H1 (cell line): ENCODE data around the gene RNGTT. TPM values are rescaled to one million over a fixed set of nuclear protein-coding genes. Genes with fewer than 3 reads are reported as not detected.
"Not testable (repeated sequence)": the region's sequence is repeated elsewhere in the genome, so short reads cannot be mapped to it uniquely, and the experiment has no call there.

ENCODE experiments used
- CTCF ChIA-PET: fragments of 300-600 bp; sonication (Branson Sonifier 250); formaldehyde crosslinking; loops from one replicate; lab custom pipeline; 2021; ENCODE audit not compliant: partially characterized antibody; lab: Charles Lee
- POLR2A ChIA-PET: fragments of 300-600 bp; sonication (Branson Sonifier 250); formaldehyde crosslinking; loops from one replicate; lab custom pipeline; 2021; ENCODE audit warnings: inconsistent platforms; ENCODE audit not compliant: partially characterized antibody; lab: Charles Lee
- DNase-seq, 2 experiments: peaks; one replicate each; pipeline versions ENCODE4 v3.0.0 to v3.0.0-alpha.2; 2010 to 2022; ENCODE audit warnings: low spot score in 2 of 2, low read depth in 1 of 2, mixed read lengths in 1 of 2
- FAIRE-seq: peaks from 2 replicates; lab custom pipeline; 2011; peaks lifted over from hg19 to GRCh38; lab: Jason Lieb, UNC
- H2AFZ ChIP-seq: 2 replicates; pipeline ENCODE4 v1.8.1; 2012; ENCODE audit warnings: low read length, inconsistent platforms
- H2AK5ac ChIP-seq: 2 replicates; pipeline ENCODE4 v1.6.1; 2013; ENCODE audit warnings: low read depth, low read length
- H2BK120ac ChIP-seq: replicated peaks from 2 replicates; pipeline ENCODE3; 2013; ENCODE audit warnings: low read depth, low read length, inconsistent platforms
- H2BK12ac ChIP-seq: 2 replicates; pipeline ENCODE4 v1.6.1; 2013; ENCODE audit warnings: low read depth, low read length
- H2BK15ac ChIP-seq: 2 replicates; pipeline ENCODE4 v1.6.1; 2013; ENCODE audit warnings: low read length
- H2BK20ac ChIP-seq: 2 replicates; pipeline ENCODE4 v1.6.1; 2013; ENCODE audit warnings: low read length
- H2BK5ac ChIP-seq: 2 replicates; pipeline ENCODE4 v1.6.1; 2013; ENCODE audit warnings: low read depth, low read length
- H3K14ac ChIP-seq: 2 replicates; pipeline ENCODE4 v1.6.1; 2013; ENCODE audit warnings: inconsistent platforms; ENCODE audit not compliant: insufficient read length
- H3K18ac ChIP-seq: 2 replicates; pipeline ENCODE4 v1.6.1; 2013; ENCODE audit warnings: low read length; ENCODE audit errors: extremely low read depth
- H3K23ac ChIP-seq: 2 replicates; pipeline ENCODE4 v1.6.1; 2013; ENCODE audit warnings: inconsistent platforms; ENCODE audit not compliant: insufficient read length
- H3K23me2 ChIP-seq: 2 replicates; pipeline ENCODE4 v1.6.1; 2013; ENCODE audit warnings: low read depth, low read length
- H3K27ac ChIP-seq: 2 replicates; pipeline ENCODE4 v1.6.1; 2011; ENCODE audit warnings: low read depth, low read length, inconsistent platforms
- H3K27me3 ChIP-seq, 4 experiments: replicated peaks in 1 of 4; 1 replicate in 1 of 4; 2 replicates in 3 of 4; pipeline versions ENCODE4 v1.6.1 to v1.8.1; 2011 to 2013; ENCODE audit warnings: low read length in 3 of 4, mild to moderate bottlenecking in 3 of 4, inconsistent platforms in 2 of 4, mixed read lengths in 2 of 4, moderate library complexity in 1 of 4; ENCODE audit not compliant: control insufficient read depth in 3 of 4, insufficient read depth in 3 of 4; ENCODE audit errors: extremely low read depth in 1 of 4
- H3K36me3 ChIP-seq, 4 experiments: 2 replicates each; pipeline versions ENCODE4 v1.6.1 to v1.8.1; 2011 to 2013; ENCODE audit warnings: mild to moderate bottlenecking in 4 of 4, low read length in 3 of 4, moderate library complexity in 2 of 4, control low read depth in 1 of 4, inconsistent platforms in 1 of 4; ENCODE audit not compliant: insufficient read depth in 4 of 4, control insufficient read depth in 2 of 4
- H3K4ac ChIP-seq: replicated peaks from 2 replicates; pipeline ENCODE3; 2013; ENCODE audit warnings: low read length, low read depth, mixed read lengths, inconsistent platforms; ENCODE audit not compliant: insufficient read length
- H3K4me1 ChIP-seq, 4 experiments: replicated peaks in 1 of 4; 1 replicate in 1 of 4; 2 replicates in 3 of 4; pipeline versions ENCODE4 v1.6.1 to v1.8.1; 2011 to 2013; ENCODE audit warnings: low read length in 3 of 4, inconsistent platforms in 2 of 4, mixed read lengths in 1 of 4; ENCODE audit not compliant: insufficient read depth in 4 of 4, control insufficient read depth in 3 of 4
- H3K4me2 ChIP-seq, 2 experiments: 2 replicates each; pipeline versions ENCODE4 v1.6.1 to v1.8.1; 2011 to 2013; ENCODE audit warnings: low read depth in 2 of 2, low read length in 2 of 2, control low read depth in 1 of 2, inconsistent platforms in 1 of 2, mild to moderate bottlenecking in 1 of 2; ENCODE audit not compliant: insufficient read depth in 1 of 2
- H3K4me3 ChIP-seq, 4 experiments: fragments of 200-600, 300-600 bp in 1 of 4; sonication (generic), shearing (Covaris generic), sonication (Bioruptor Twin) in 1 of 4; 2 replicates each; pipeline versions ENCODE4 v1.5.1 to v1.8.1; 2011 to 2016; ENCODE audit warnings: low read length in 4 of 4, low read depth in 3 of 4, control low read depth in 2 of 4, inconsistent platforms in 2 of 4, mild to moderate bottlenecking in 2 of 4, mixed read lengths in 1 of 4, moderate library complexity in 1 of 4; ENCODE audit not compliant: insufficient read depth in 2 of 4; ENCODE audit errors: extremely low read depth in 1 of 4
- H3K56ac ChIP-seq: replicated peaks from 2 replicates; pipeline ENCODE3; 2013; ENCODE audit warnings: low read depth, mild to moderate bottlenecking, mixed read lengths, low read length, inconsistent platforms; ENCODE audit not compliant: insufficient read length
- H3K79me1 ChIP-seq: 2 replicates; pipeline ENCODE4 v1.6.1; 2013; ENCODE audit warnings: low read depth, low read length, control low read depth
- H3K79me2 ChIP-seq, 2 experiments: 2 replicates each; pipeline versions ENCODE4 v1.6.1 to v1.8.1; 2012 to 2013; ENCODE audit warnings: low read length in 2 of 2, mild to moderate bottlenecking in 2 of 2, inconsistent platforms in 1 of 2; ENCODE audit not compliant: insufficient read depth in 2 of 2, control insufficient read depth in 1 of 2
- H3K9ac ChIP-seq, 4 experiments: replicated peaks in 1 of 4; 1 replicate in 1 of 4; 2 replicates in 3 of 4; pipeline versions ENCODE4 v1.6.1 to v1.8.1; 2011 to 2013; ENCODE audit warnings: low read depth in 3 of 4, low read length in 3 of 4, control low read depth in 2 of 4, mild to moderate bottlenecking in 2 of 4, moderate library complexity in 2 of 4, inconsistent platforms in 1 of 4; ENCODE audit errors: extremely low read depth in 1 of 4
- H3K9me3 ChIP-seq, 2 experiments: 2 replicates each; pipeline versions ENCODE4 v1.6.1 to v1.8.1; 2012 to 2013; ENCODE audit warnings: mild to moderate bottlenecking in 2 of 2, moderate library complexity in 2 of 2, control low read depth in 1 of 2, inconsistent platforms in 1 of 2, low read depth in 1 of 2, low read length in 1 of 2, mixed read lengths in 1 of 2; ENCODE audit not compliant: insufficient read depth in 2 of 2
- H4K20me1 ChIP-seq, 2 experiments: replicated peaks in 1 of 2; 2 replicates each; pipeline versions ENCODE3 to v1.8.1; 2011 to 2013; ENCODE audit warnings: inconsistent platforms in 2 of 2, low read length in 2 of 2, mild to moderate bottlenecking in 1 of 2; ENCODE audit not compliant: insufficient read depth in 2 of 2, control insufficient read depth in 1 of 2
- H4K5ac ChIP-seq: 2 replicates; pipeline ENCODE4 v1.6.1; 2013; ENCODE audit warnings: low read length, low read depth, mixed read lengths, inconsistent platforms; ENCODE audit not compliant: insufficient read length
- H4K8ac ChIP-seq: 2 replicates; pipeline ENCODE4 v1.8.0; 2013; ENCODE audit warnings: mild to moderate bottlenecking, moderate library complexity, low read length, inconsistent platforms; ENCODE audit not compliant: insufficient read depth; ENCODE audit errors: extremely low read depth
- H4K91ac ChIP-seq: replicated peaks from 2 replicates; pipeline ENCODE3; 2013; ENCODE audit warnings: low read length, mixed read lengths, inconsistent platforms; ENCODE audit not compliant: insufficient read length
- WGBS, 2 experiments: shearing (Covaris generic) in 1 of 2; methylation state at CpG; one replicate each; pipeline versions ENCODE4 v1.1.6 to v1.1.7; 2013 to 2015; ENCODE audit warnings: low lambda C conversion rate in 2 of 2, mixed read lengths in 2 of 2, inconsistent platforms in 1 of 2, low coverage in 1 of 2, missing lambda C conversion rate in 1 of 2; ENCODE audit not compliant: insufficient replicate concordance in 2 of 2, insufficient coverage in 1 of 2, insufficient read length in 1 of 2; ENCODE audit errors: extremely low coverage in 1 of 2, missing lambda C conversion rate in 1 of 2; 5-methylcytosine and 5-hydroxymethylcytosine counted together
- polyA plus RNA-seq, 7 experiments: library from polyadenylated mRNA; depleted of rRNA in 3 of 7; stranded (reverse) in 5 of 7; unstranded in 2 of 7; fragments of >200 nt in 5 of 7; fragments of 200-250 nt in 2 of 7; gene quantifications; 1 replicate in 5 of 7; 2 replicates in 1 of 7; 4 replicates in 1 of 7; pipeline versions ENCODE4 v1.2.1 to v1.2.3, GENCODE V29; 2011 to 2013; ENCODE audit warnings: missing spikeins in 2 of 7, mixed read lengths in 2 of 7
- total RNA-seq: library from RNA; stranded (reverse); fragmentation: NEBNext Ultra II Directional; extraction: Animal tissue kit (Norgen Biotek cat#: 25700); gene quantifications from 2 replicates; pipeline ENCODE4 v1.2.1, GENCODE V29; 2021

RNGTT gene
- total and polyA plus RNA-seq, 2 of the 8 experiments (the other 6 are each of a cell fraction or from before 2014, with no cell fraction given): 3.6 to 21.2 TPM

DNA sequence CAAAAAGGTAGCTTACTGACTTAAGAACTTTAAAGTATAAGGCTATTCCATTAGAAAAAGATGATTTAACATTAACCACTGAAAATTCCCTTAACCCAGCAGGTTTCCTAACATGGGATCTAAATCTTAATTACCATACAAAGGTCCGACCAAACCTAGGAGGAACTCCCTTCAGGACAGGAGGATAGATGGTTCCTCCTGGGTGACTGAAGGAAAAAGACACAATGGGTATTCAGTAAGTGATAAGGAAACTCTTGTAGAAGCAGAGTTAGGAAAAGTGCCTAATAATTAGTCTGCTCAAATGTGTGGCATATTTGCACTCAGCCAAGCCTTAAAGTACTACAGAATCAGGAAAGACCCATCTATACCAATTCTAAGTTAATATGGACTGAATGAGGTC is 237.0 kb downstream of the RNGTT start:
- H3K27me3 ChIP-seq, H3K79me2 ChIP-seq, H2BK15ac ChIP-seq, H4K8ac ChIP-seq, FAIRE-seq, H2BK5ac ChIP-seq, H3K4me3 ChIP-seq, H3K23me2 ChIP-seq, H3K9ac ChIP-seq, H3K14ac ChIP-seq, H2BK120ac ChIP-seq, H3K4me2 ChIP-seq, H4K20me1 ChIP-seq, H4K5ac ChIP-seq, H3K36me3 ChIP-seq, H3K27ac ChIP-seq, H2BK12ac ChIP-seq, H3K79me1 ChIP-seq, H3K4ac ChIP-seq, H3K9me3 ChIP-seq, H3K23ac ChIP-seq, H3K56ac ChIP-seq, H3K18ac ChIP-seq, POLR2A ChIA-PET, H2AK5ac ChIP-seq, H2BK20ac ChIP-seq, H4K91ac ChIP-seq, DNase-seq, H2AFZ ChIP-seq: not testable (repeated sequence)
- CTCF ChIA-PET: interaction anchor here (0.8 to 1.1 kb wide), 2 partner anchors 115 to 790 kb away, joined by 3 read pairs; no protein-coding TSS in a partner anchor
- WGBS, 2 experiments: 85% methylated on average over 1 of the region's 1 CpG; no CpG with 5 or more reads in 1 of the 2 experiments
- peaks cover 4 to 17% (median 13%) of the 10 kb centered on the region in 4 experiments for H3K4me1 ChIP-seq
